EH (cell line): ENCODE results near the gene WDR89.
A peak's percentile ranks its signal among the peaks of the same experiment; 100 is the strongest.
"Not testable (repeated sequence)": the region's sequence is repeated elsewhere in the genome, so short reads cannot be mapped to it uniquely, and the experiment has no call there.

Experiments used
- DNase-seq: peaks from one replicate; pipeline ENCODE4 v3.0.0-alpha.2; 2015; ENCODE audit warnings: low read depth

The WDR89 gene, protein sequence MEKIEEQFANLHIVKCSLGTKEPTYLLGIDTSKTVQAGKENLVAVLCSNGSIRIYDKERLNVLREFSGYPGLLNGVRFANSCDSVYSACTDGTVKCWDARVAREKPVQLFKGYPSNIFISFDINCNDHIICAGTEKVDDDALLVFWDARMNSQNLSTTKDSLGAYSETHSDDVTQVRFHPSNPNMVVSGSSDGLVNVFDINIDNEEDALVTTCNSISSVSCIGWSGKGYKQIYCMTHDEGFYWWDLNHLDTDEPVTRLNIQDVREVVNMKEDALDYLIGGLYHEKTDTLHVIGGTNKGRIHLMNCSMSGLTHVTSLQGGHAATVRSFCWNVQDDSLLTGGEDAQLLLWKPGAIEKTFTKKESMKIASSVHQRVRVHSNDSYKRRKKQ

DNA sequence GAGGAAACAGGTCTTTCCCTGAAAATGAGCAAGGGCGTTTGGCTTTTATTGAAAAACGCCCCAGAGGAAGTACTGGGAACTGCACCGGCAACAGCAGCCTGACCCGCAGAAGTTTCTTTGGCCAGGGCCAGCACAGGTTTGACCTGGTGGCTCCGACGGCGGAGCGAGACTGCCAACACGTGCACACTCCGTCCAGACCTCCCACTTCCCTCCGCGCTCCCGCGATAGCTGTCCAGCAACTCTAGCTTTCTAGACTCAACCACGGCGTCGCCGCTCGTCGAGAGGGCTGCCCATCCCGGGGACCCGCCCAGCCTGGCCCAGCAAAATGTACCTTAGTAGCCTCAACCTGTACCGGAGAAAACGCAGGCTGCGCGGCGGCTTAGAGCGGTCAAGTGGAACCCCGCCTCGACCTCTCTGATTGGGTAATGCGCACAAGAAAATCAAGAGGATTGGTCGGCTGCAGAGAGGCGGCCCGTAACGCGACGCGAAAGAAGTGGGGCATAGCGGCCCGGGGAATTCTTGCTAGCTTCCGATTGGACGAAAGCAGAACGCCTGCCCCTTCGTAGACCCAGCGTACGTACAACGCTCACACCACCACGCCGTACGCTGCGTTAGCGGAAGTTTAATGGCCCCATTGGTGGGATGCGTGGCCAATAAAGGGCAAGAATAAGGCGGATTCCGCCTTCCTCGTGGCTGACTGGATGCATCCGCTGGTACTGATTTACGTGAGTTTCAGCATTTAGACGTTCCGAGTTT, at the start of gene WDR89:
WDR89 (minus strand) TSS at position 399 of the 756 bp plus-strand sequence. CDS start 41,929 bp downstream, outside the sequence.
- DNase-seq, result peak; percentile 100

DNA sequence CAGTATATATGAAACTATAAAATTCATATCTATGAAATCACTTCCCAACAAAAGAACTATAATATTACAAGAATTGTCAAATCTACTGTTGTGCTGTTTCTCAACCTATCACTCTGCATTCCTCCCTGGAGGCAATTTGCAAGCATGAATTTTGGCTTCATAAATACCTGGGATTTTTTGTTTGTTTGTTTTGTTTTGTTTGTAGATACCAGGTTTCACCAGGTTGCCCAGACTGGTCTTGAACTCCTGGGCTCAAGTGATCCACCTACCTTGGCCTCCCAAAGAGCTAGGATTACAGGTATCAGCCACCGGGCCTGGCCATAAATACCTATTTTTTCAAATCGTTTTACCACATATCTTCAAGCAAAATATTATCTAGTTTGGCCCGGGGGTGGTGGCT, 47.5 kb upstream of the WDR89 start:
- no peak for DNase-seq

DNA sequence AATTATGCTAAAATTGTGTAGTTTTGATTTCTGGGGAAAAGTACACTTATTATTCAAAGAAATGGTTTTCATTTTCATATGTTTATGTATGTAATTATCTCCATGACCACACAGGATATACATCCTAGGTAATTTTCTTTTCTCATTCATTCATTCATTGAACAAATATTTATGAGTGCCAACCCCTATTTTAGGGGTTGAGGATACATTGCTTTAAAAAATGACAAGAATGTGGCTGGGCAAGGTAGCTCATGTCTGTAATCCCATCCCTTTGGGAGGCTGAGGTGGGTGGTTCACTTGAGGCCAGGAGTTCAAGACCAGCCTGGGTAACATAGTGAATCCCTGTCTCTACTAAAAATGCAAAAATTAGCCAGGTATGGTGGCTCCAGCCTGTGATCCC, 45.3 kb upstream of the WDR89 start:
- no peak for DNase-seq

DNA sequence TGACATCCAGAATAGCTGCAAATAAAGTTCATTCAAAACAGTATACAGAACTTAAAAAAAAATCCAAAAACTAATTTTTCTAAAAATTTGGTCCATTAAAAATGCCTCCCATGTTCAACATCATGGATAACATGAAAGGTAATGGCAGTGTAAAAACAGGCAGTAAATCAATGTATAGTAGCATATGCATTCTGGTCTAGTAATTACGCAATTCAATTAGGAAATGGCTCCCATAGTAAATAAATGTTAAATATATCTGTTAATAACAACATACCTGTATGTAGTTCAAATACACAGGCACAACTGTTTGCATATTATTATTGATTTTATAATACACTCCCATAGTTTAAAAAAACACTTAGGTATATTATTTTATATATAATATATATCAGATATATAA, 43.7 kb upstream of the WDR89 start:
- DNase-seq, result no peak

DNA sequence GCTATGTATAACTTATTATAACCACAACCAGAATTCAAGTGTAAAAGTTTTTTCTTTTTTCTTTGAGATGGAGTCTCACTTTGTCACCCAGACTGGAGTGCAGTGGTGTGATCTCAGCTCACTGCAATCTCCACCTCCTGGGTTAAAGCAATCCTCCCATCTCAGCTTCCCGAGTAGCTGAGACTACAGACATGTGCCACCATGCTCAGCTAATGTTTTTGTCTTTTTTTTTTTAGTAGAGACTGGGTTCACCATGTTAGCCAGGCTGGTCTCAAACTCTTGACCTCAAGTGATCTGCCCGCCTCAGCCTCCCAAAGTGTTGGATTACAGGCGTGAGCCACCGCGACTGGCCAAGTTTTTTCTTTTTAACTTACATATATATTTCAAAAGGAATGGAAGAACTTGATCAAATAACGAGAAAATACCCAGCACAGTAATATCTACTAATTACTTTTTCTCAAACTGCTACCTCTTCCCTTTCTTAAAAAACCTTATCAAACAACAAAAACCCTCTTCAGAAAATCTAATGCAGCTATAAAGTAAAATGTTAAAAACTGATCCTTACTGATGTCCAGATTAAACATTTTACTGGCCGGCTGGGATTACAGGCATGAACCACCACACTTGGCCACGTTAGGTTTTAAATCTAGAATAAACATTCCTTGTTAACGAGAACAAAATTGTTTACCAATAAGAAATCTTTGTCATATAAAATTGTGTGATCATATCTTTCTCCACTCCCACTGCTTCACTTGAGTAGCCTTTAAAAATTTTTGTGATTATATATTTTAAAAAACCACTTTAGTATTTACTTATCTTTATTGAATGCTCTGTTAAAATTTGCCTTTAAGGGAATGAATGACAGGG, 41.3 kb upstream of the WDR89 start:
- DNase-seq, result no peak

DNA sequence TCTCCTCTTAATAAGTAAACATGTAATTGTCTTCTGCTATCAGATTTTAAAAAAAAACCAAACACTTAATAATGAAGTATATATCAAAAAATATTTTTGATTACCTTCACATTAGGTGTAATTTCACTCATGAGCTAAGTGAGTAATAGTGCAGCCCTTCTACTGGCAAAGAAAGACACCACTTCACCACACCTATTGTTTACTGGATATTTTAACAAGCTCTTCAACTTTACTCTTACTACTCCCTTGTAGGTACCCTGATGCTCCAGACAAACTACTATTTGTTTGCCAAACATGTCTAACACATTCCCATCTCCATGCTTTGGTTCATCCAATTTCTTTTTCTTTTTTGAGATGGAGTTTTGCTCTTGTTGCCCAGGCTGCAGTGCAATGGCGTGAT, 36.9 kb upstream of the WDR89 start:
- DNase-seq, result no peak

DNA sequence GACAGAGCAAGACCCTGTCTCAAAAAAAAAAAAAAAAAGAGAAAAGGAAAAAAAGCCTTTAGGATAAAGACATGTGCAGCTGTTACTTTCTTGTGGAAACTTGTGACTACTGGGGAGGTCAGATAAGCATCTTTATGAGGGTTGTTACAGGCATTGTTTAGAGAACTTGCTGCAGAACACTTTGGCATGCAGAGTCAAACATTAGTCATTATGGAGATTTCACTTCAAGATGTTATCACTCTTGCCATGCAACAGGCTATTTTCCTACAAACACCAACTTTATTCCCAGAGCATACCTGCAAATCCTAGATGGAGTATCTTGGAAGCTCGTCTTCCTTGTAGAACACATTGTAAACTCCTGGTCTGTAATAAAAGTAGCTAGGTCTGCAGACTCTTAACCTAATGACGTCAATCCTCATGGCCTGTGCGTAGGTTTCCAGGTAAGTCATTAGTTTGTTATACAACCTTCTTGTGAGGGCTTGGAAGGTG, 36.3 kb upstream of the WDR89 start:
- peak; percentile 95 for DNase-seq

DNA sequence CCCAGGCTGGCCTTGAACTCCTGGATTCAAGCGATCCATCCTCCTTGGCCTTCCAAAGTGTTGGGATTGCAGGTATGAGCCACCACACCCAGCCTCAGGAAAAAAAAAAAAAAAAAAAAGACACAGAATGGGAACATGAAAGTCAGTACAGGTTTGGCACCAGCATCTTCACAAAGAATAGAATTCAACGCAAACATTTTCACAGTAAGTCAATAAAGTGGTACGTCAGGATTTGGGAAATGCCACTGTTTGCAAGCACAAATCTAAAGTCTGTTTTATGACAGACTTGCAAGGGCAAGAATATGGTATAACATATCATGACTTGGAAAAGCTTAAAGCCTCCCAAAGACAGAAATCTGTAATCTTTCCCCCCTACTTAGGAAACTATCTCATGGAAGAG, 34.9 kb upstream of the WDR89 start:
- DNase-seq, result no peak

DNA sequence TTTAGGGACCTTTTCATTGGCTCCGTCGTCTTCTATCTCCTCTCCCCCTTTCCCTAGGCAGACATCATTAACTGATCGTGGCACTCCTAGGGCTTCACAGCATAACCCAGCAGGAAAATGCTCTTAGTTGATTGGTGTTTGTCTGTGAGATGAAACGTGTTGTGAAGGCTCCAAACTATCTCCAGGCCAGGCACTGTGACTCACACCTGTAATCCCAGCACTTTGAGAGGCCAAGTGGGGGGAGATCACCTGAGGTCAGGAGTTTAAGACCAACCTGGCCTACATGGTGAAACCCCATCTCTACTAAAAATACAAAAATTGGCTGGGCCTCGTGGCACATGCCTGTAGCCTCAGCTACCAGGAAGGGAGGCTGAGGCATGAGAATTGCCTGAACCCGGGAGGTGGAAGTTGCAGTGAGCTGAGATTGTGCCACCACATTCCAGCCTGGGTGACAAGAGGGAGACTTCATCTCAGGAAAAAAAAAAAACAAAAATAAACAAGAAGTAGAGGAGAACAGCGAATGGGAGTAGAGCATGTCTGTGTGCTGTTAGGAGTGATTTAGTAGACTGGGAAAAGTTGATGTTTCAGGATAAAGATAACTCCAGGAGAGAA, 32.3 kb upstream of the WDR89 start:
- no peak for DNase-seq

DNA sequence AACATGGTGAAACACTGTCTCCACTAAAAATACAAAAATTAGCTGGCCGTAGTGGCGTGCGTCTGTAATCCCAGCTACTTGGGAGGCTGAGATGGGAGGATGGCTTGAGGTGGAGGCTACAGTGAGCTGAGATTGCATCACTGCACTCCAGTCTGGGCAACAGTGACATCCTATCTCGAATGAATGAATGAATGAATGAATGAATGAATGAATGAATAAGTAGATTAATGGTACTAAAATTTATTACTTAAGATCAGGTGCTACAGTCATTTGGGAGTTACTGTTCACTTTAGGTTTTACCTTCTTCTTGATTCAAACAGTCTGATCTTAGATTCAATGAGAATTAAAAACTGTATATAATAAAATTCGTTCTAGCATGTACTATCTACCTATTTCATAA, 31.6 kb upstream of the WDR89 start:
- DNase-seq, result no peak

DNA sequence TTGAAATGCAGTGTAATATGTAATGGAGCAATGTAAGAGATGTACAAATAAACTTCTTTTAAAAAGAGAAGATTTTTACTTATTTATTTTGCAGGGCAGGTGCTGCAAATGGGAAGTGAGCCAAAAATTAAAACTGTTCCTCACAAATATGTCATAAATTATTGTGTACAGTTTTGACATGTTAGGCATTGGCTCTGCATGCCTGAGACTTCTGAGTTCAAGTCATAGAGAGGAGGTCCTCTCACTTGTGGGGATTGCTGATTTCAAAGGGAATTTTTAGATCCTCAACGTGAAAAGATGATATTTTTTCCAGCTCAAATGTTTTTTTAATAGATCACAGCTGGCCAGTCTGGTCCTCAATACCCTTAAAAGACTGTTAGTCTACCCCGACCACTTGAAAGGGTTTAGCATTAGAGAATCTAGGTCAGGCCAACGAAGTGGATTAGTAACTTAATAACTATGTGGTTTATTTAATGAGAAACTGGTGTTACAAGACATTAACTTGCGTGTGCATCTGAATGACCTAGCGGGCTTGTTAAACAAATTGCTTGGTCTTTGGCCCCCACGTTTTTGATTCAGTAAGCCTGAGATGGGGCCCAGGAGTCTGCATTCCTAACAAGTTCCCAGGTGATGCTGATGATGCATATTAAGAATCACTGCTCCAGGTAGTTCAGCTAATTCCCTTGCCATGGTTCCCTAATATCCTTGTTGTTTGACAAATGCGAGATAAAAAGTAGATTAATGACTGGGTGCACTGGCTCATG, 30.9 kb upstream of the WDR89 start:
- DNase-seq, result peak; percentile 66

DNA sequence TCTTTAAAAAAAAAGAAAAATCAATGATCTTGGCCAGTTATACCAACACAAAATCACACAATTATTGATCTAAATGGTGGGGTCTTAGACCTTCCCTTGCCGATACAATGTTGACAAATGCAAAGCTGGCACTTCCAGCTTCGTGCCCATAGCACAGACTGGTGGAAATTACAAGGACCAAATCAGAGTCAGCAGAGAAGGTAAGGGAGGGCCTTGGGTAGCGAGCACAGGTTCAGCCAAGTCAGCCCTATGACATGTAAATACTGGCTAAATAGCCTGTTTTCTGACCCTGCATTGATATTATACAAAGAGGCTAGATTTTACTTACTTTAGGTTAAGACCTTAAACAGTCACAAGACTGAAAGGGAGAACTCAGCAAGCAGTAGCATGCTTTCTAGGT, 30.3 kb upstream of the WDR89 start:
- no peak for DNase-seq

DNA sequence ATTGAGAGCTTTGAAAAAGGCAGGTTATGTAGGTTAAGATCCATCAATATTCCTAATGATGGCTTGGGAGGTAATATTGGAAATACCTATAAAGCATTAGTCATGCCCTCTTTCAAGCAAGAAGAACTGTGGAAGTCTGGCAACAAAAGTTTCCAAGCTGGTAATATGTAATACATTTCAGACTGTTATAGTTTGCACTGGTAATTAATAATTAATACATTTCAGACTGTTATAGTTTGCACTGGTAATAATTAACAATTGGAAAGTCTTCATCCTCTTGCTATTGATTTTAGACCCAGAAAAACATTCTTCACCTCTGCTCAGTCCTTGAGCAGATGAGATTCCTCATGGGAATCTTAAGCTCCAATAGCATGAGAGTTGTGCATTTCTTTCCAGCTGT, 29.0 kb upstream of the WDR89 start:
- no peak for DNase-seq

DNA sequence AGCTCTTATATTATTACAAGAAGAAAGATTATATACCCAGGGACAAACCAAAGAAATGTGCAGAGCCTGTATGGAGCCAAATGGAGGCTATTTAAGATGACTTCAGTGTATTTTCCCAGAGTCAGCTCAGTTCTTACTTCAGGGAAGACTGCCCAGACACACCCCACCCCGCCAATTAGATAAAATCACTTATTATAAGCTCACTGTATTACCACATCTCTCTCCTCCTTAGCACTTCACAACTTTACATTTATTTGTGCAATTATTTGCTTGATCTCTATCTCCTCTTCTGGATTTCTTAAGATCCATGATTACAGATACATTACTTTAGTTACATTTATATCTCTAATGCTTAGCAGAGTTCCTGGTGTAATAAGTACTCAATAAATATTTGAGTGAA, 24.7 kb upstream of the WDR89 start:
- no peak for DNase-seq

DNA sequence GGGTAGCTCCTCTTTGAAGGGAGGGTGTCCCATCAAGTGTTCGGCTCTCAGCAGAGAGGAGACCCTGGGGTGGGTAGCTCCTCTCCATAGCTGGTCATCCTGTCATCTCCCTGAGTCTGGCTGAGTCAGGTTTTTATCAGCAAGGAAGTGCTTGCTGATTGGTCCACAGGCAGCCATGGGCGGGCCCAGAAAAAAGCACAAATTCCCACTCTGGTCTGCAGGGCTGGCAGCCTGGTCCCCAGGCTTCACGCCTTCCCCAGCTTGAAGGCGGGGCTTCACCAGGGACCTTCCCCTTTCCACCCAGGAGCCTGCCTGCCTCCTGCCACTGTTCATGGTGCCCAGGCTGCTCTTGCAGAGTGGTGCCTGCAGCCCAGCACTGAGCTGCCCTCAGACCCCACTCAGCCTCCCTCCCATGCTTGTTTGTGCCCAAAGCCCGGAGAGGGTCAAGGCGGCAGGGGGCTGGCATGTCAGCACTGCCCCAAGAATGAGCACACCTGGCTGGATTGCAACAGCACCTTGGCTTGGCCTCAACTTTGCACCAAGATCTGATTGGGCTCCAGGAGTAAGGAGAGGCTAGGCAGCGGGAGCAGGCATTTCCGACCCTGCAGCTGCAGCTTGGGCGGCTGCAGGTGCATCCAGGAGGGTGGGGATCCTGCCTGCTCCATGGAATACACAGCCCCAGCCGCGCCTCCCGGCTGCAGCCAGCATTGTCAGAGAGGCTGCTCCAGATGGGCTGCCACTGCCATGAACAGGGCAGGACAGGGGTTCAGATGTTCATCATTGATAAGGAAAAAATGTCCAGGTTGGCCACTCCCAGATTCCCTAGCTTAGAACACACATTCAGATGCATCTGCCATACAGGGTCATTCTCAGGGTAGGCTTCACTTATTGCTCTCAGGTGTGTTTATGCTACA, 22.0 kb upstream of the WDR89 start:
- peak; percentile 35 for DNase-seq

DNA sequence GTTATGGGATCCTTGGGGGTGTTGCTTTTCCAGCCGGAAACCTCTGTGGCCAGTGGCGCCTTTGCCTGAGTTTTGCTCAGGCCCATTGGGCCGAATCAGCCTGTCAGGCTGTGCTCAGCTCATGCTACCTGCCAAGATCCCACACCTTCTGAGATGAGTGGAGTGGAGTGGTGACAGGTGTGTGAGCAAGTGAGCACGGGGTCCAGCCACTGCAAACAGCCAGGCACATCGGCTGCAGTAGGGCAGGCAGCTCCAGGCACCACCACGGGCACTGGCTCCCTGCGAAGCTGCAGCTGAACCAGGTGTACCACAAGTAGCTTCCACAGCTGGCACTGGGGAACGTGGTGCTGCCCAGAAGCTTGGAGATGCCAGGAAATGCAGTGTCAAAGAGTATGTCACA, 21.1 kb upstream of the WDR89 start:
- no peak for DNase-seq

DNA sequence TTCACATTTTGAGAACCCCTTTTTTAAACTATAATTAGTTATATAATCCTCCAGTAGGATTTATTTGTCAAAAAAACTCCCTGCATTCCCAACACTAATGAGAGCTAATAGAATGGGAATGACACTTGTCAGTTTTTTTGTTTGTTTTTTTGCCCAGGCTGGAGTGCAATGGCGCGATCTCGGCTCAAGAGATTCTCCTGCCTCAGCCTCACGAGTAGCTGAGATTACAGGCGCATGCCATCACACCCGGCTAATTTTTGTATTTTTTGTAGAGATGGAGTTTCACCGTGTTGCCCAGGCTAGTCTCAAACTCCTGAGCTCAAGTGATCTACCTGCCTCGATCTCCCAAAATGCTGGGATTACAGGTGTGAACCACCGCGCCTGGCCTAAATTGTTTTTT, 20.2 kb upstream of the WDR89 start:
- not testable (repeated sequence) for DNase-seq

DNA sequence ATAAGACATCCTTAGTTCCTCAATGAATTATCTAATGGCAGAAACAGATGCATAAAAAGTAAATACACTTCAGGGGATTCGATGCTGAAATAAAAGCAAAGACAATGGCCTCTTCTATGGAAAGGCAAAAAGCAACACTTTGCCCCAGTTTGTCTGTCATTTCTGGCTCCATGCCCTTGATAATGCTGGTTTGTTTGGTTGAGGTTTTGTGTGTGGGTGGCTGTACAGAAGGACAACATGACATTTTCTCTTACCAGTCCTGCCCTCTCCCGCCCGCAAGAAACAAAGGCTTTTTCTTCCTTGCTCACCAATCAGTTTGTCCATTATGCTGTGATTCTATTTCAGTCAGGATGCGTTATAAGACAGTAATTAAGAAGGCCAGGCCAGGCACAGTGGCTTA, 18.1 kb upstream of the WDR89 start:
- DNase-seq, result no peak

DNA sequence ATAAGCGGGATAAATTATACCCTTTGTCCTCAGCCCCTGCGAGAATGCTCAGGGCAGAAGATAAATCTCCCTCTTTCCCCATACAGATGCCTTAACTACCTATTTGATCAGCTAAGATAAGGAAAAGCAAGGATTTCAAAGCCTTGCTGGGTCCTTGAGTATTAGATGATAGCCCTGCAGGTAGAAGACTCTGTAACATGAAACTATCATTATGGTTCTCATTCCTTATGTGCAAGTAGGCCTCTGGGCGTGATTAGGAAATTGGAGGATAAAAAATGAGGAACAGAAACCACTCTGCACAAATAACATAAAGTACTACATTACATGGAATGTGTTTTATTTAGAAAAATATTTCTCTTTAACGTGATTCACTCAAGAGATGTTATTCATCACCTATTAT, 14.5 kb upstream of the WDR89 start:
- no peak for DNase-seq

DNA sequence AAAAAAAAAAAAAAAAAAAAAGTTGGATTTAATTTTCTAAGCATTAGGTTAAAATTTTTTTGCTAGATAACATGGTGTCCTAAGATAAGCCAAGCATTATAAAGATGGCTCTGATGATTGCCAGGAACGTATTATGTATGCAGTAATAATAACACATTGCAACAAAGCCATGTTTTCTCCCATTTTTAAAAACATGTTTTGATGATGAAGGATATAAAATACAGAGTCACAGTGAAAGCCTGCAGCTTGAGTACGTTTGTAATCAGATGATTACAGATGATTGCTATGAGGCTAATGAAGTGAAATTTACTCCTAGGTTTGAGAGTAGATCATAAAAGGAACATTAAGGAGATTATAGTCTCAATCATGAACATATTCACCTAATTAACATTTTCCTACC, 13.3 kb upstream of the WDR89 start:
- DNase-seq, result no peak
